Iris pigment epithelial cell (primary cell): Measurements from ENCODE around the gene CDH18.

ENCODE experiments used
- DNase-seq: peaks from one replicate; pipeline ENCODE4 v3.0.0-alpha.2; 2011; ENCODE audit warnings: low read depth

Gene CDH18

GRCh38 chr5:19987612-19988361 is at the start of gene CDH18:
CDH18 (minus strand) TSS chr5:19988200; CDS start chr5:19838986, 149,214 bp downstream.
- DNase-seq = peak; percentile 51

GRCh38 chr5:20034717-20035116 is 46.7 kb upstream of the CDH18 start:
- DNase-seq = no peak

- DNase-seq = no peak
These were observed 45.9 kb upstream of the CDH18 start for GRCh38 chr5:20033881-20034280.

GRCh38 chr5:20032896-20033295 is 44.9 kb upstream of the CDH18 start:
- DNase-seq = peak; percentile 18

- DNase-seq = no peak
These were observed 42.1 kb upstream of the CDH18 start for GRCh38 chr5:20030125-20030524.

GRCh38 chr5:20029266-20029665 is 41.3 kb upstream of the CDH18 start:
- DNase-seq = no peak

GRCh38 chr5:20028506-20028905 is 40.5 kb upstream of the CDH18 start:
- peak; percentile 57 for DNase-seq

GRCh38 chr5:20023686-20024180 is 35.7 kb upstream of the CDH18 start:
- peak; percentile 38 for DNase-seq

- no peak for DNase-seq
These were observed 32.2 kb upstream of the CDH18 start for GRCh38 chr5:20020247-20020646.

- no peak for DNase-seq
These were observed 29.0 kb upstream of the CDH18 start for GRCh38 chr5:20017021-20017420.

- DNase-seq = peak; percentile 52
These were observed 12.4 kb upstream of the CDH18 start for GRCh38 chr5:20000416-20000815.

- no peak for DNase-seq
These were observed 457 bp upstream of the CDH18 start for GRCh38 chr5:19988457-19988856.

GRCh38 chr5:19986806-19987205 is 1.2 kb downstream of the CDH18 start:
- DNase-seq = no peak

- DNase-seq = peak; percentile 66
These were observed 1.9 kb downstream of the CDH18 start for GRCh38 chr5:19986031-19986619.

- no peak for DNase-seq
These were observed 9.5 kb downstream of the CDH18 start for GRCh38 chr5:19978476-19978875.

GRCh38 chr5:19977099-19977498 is 10.9 kb downstream of the CDH18 start:
- DNase-seq = no peak

GRCh38 chr5:19975795-19976194 is 12.2 kb downstream of the CDH18 start:
- no peak for DNase-seq

GRCh38 chr5:19960451-19960850 is 27.5 kb downstream of the CDH18 start:
- no peak for DNase-seq

GRCh38 chr5:19959830-19960384 is 28.1 kb downstream of the CDH18 start:
- no peak for DNase-seq

- peak; percentile 19 for DNase-seq
These were observed 37.1 kb downstream of the CDH18 start for GRCh38 chr5:19950897-19951296.

GRCh38 chr5:19940192-19940591 is 47.8 kb downstream of the CDH18 start:
- DNase-seq = no peak

GRCh38 chr5:19930451-19930850 is 57.5 kb downstream of the CDH18 start:
- DNase-seq = no peak
